Right renal cortex interstitium (tissue), 3 donors: ENCODE data around the gene ASF1A. TPM values are rescaled to one million over a fixed set of nuclear protein-coding genes. Genes with fewer than 3 reads are reported as not detected.

Experiments
- DNase-seq, 3 donors: peaks; one replicate each; pipeline ENCODE4 v3.0.0-alpha.2; 2013; ENCODE audit warnings: low read depth in 3 of 3, low spot score in 2 of 3
- polyA plus RNA-seq, 3 donors: library from polyadenylated mRNA; unstranded; fragments of 120-200 nt; gene quantifications; one replicate each; pipeline ENCODE4 v1.2.1, GENCODE V29; 2013; ENCODE audit not compliant: insufficient read length in 3 of 3

Gene ASF1A
- polyA plus RNA-seq, 3 donors: 35.1 to 47.2 (median 40.6) TPM

GRCh38 chr6:118912646-118913045 lies 18.7 kb downstream of the ASF1A start:
- no peak for DNase-seq

DNA sequence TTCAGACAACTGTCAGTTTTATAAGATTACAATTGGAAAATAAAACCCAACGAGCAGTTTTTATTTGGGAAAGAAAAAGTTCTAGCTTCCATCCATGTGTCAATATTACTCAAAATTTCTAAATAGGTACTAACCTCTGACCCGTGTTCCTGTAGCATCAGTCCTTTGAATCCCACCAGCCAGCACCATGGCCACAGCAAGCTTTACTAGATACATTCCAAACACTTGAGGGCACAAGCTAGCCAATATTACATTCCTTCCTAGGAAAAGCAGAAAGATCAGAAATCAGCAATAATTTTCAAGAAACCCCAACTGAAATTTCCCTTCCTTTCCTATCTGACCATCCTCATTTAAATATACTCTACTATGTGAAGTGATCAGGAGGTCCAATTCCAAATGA lies 19.2 kb downstream of the ASF1A start:
- no peak for DNase-seq

DNA sequence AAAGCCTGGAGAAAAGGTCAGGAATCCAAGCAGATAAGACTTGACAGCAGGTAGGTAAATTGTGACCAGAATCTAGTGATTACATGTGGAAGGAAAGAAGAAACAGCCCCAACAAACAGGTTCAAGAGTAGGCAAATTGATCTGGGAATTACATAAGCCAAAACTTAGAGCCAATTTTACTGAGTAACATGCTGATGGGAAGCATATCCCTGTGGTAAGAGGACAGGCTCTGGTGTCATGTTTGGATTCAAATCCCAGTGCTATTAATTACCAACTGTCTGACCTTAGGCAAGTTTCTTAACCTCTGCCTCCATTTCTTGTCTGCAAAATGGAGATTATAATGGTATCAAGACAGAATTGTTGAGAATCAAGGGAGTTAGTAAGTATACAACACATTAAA lies 20.6 kb downstream of the ASF1A start:
- no peak for DNase-seq

- DNase-seq: no peak
Measured at GRCh38 chr6:118917546-118918328, 23.8 kb downstream of the ASF1A start.

DNA sequence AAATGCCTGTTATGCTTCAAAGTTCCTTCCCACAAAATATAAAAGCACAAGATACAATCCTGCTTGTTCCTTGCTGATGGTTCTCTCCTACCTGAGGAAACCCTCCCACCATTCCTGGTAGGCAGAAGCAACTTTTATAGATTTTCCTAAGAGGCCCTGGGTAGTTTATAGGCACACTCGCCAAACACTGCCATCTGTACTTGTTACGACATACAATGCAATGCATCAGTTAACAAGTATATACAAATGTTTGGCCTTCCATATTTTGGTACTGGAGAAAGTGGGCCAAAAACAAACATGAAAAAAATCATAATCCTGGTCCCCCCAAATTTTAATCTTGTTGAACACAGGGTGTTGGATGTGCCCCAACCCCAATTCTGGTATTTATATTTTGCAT lies 24.4 kb downstream of the ASF1A start:
- no peak for DNase-seq

GRCh38 chr6:118921084-118921483 lies 27.1 kb downstream of the ASF1A start:
- no peak for DNase-seq

- no peak for DNase-seq
Measured at GRCh38 chr6:118923035-118923434, 29.1 kb downstream of the ASF1A start.

- DNase-seq: no peak
Measured at GRCh38 chr6:118930680-118931079, 36.7 kb downstream of the ASF1A start.

GRCh38 chr6:118931436-118931835 lies 37.5 kb downstream of the ASF1A start:
- DNase-seq: no peak

- DNase-seq: no peak
Measured at GRCh38 chr6:118932421-118932820, 38.5 kb downstream of the ASF1A start.

- peak in 2 of 3 donors; percentile 3 to 10 for DNase-seq
Measured at GRCh38 chr6:118933855-118934460, 40.0 kb downstream of the ASF1A start.

- DNase-seq: peak; percentile 45 to 74 (median 71)
Measured at GRCh38 chr6:118934461-118935330, 40.7 kb downstream of the ASF1A start, which contains the start of gene MCM9. MCM9 (minus strand) TSS chr6:118935159; CDS start chr6:118931723, 3,436 bp downstream.

GRCh38 chr6:118935331-118935668 lies 41.3 kb downstream of the ASF1A start:
- peak in 2 of 3 donors; percentile 7 to 20 for DNase-seq

DNA sequence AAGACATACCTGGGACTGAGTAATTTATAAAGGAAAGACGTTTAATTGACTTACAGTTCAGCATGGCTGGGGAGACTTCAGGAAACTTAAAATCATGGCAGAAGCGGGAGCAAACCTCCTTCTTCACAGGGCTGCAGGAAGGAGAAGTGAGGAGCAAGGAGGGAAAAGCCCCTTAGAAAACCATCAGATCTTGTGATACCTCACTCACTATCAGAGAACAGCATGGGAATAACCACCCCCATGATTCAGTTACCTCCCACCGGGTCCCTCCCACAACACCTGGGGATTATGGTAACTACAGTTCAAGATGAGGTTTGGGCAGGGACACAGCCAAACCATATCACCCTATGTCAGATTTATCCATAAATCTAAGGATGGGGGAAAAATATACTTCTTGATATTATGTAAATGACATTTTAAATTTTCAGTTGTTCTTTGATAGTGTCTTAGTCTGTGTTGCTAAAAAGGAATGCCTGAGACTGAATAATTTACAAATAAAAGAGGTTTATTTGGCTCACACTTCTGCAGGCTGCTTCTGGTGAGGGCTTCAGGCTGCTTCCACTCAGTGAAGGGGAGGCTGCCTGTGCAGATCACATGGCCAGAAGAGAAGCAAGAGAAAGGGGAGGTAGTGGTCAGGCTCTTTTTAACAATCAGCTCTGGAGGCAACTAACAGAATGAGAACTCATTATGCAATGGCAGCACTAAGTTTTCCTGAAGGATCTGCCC lies 42.2 kb downstream of the ASF1A start:
- DNase-seq: no peak

GRCh38 chr6:118939683-118940082 lies 45.7 kb downstream of the ASF1A start:
- no peak for DNase-seq

- no peak for DNase-seq
Measured at GRCh38 chr6:118940770-118941169, 46.8 kb downstream of the ASF1A start.

DNA sequence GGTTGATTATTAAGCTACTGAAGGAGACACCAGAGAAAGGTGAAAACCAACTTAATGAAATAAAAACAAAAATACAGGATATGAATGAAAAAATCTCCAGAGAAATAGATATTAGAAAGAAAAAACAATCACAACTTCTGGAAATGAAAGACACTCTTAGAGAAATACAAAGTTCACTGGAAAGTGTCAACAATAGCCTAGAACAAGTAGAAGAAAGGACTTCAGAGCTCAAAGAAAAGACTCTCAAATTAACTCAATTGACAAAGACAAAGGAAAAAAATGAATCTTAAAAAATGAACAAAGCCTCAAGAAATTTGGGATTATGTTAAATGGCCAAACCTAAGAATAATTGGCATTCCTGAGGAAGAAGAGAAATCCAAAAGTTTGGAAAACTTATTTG lies 51.3 kb downstream of the ASF1A start:
- no peak for DNase-seq

- DNase-seq: no peak
Measured at GRCh38 chr6:118952683-118953082, 58.7 kb downstream of the ASF1A start.

GRCh38 chr6:118953391-118953790 lies 59.4 kb downstream of the ASF1A start:
- DNase-seq: no peak
